NT2/D1 (cell line): ENCODE measurements around the gene CCR2.

Experiments used
- DNase-seq: peaks from one replicate; pipeline ENCODE4 v3.0.0-alpha.2; 2011; ENCODE audit warnings: low read depth, low spot score
- H3K27me3 ChIP-seq: 2 replicates; pipeline ENCODE4 v1.6.0; 2011; ENCODE audit warnings: mild to moderate bottlenecking; ENCODE audit not compliant: insufficient read length, insufficient read depth
- H3K36me3 ChIP-seq: 2 replicates; pipeline ENCODE4 v1.6.1; 2011; ENCODE audit warnings: mild to moderate bottlenecking, low read length, mixed read lengths; ENCODE audit not compliant: insufficient read depth, insufficient read length
- H3K4me1 ChIP-seq: 2 replicates; pipeline ENCODE4 v1.5.1; 2011; ENCODE audit not compliant: insufficient read depth, insufficient read length
- H3K4me3 ChIP-seq: 2 replicates; pipeline ENCODE4 v1.5.1; 2011; ENCODE audit warnings: low read depth; ENCODE audit not compliant: insufficient read length
- H3K9ac ChIP-seq: 2 replicates; pipeline ENCODE4 v1.6.0; 2011; ENCODE audit warnings: low read depth; ENCODE audit not compliant: insufficient read length
- H3K9me3 ChIP-seq: 2 replicates; pipeline ENCODE4 v1.5.1; 2011; ENCODE audit warnings: mild to moderate bottlenecking, low read length; ENCODE audit not compliant: insufficient read depth
- SUZ12 ChIP-seq: IDR thresholded peaks from 2 replicates; pipeline ENCODE4 v1.6.1; 2011; ENCODE audit not compliant: insufficient read length, insufficient read depth; ENCODE audit errors: extremely low read depth
- YY1 ChIP-seq: IDR thresholded peaks from 2 replicates; pipeline ENCODE4 v1.6.1; 2011; ENCODE audit not compliant: insufficient read length, insufficient read depth
- ZNF274 ChIP-seq: IDR thresholded peaks from 2 replicates; pipeline ENCODE4 v1.6.1; 2011; ENCODE audit warnings: mild to moderate bottlenecking, low read depth, low read length

The CCR2 gene

GRCh38 chr3:46353647-46354410 lies at the start of gene CCR2:
CCR2 (plus strand) TSS chr3:46354111; CDS start chr3:46357528, 3,417 bp downstream.
- Histone ChIP-seq H3K27me3 (no peaks in the 10 kb centered on the region), H3K4me1 (no peaks in the 10 kb centered on the region), H3K4me3 (no peak within 1 kb of the TSS), H3K36me3 (no peaks in the 10 kb centered on the region), H3K9ac (no peak within 1 kb of the TSS), H3K9me3 (no peaks in the 10 kb centered on the region)
- no peak for TF ChIP-seq YY1
- TF ChIP-seq ZNF274, result no peak
- no peak for DNase-seq

DNA sequence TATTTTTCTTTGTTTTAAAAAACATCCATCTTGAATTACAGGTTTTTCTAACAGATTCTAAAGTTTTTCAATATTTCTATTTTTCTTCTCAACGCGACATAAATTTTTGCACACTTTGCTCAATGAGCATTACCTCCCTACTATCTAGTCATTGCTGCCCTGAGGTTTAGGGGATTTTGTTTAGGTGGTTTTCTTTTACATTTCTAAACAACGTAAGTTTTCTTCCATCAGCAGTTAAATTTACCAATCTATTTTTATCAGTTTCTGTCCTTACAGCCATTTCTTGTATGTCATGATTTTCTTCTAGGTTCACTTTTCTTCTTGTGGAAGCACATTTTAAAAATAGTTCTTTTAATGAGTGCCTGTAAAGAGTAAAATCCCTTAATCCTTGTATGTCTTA lies 49.2 kb upstream of the CCR2 start:
- Histone ChIP-seq H3K4me3 (no peak overlapping the region), H3K27me3 (no peaks in the 10 kb centered on the region), H3K36me3 (no peaks in the 10 kb centered on the region), H3K9ac (no peak overlapping the region), H3K4me1 (no peaks in the 10 kb centered on the region), H3K9me3 (no peaks in the 10 kb centered on the region)
- TF ChIP-seq YY1 (no peak), ZNF274 (no peak), SUZ12 (no peak)
- no peak for DNase-seq

DNA sequence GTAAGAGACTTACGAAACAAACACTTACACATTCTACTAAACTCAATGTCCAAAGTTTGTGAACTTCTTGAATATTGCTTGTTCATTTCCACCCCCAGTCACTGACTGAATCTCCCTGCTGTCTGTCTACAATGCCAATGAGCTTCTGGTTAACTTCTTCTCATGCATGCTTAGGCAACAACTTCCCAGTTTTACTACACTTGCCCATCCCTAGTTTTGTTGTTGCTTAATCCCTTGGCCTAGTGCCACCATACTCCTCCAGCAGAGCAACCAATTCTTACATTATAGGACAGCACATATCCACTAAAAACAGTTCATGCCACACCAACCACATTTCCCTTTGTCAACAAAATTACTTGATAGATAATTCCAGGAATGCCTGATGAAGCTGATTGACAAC lies 40.9 kb upstream of the CCR2 start:
- Histone ChIP-seq H3K4me1 (no peaks in the 10 kb centered on the region), H3K36me3 (no peaks in the 10 kb centered on the region), H3K4me3 (no peak overlapping the region), H3K9me3 (peaks cover 4% of the 10 kb centered on the region; the same call in 1 of the 2 replicates), H3K27me3 (no peaks in the 10 kb centered on the region), H3K9ac (no peak overlapping the region)
- DNase-seq, result no peak
- TF ChIP-seq SUZ12 (no peak), ZNF274 (no peak), YY1 (no peak)

- Histone ChIP-seq H3K36me3 (no peaks in the 10 kb centered on the region), H3K27me3 (no peaks in the 10 kb centered on the region), H3K9ac (no peak overlapping the region), H3K9me3 (peaks cover 4% of the 10 kb centered on the region; the same call in 1 of the 2 replicates), H3K4me3 (no peak overlapping the region), H3K4me1 (no peaks in the 10 kb centered on the region)
- no peak for TF ChIP-seq SUZ12
- TF ChIP-seq YY1, result no peak
- no peak for TF ChIP-seq ZNF274
- no peak for DNase-seq
These were observed 39.4 kb upstream of the CCR2 start for GRCh38 chr3:46314517-46314916.

DNA sequence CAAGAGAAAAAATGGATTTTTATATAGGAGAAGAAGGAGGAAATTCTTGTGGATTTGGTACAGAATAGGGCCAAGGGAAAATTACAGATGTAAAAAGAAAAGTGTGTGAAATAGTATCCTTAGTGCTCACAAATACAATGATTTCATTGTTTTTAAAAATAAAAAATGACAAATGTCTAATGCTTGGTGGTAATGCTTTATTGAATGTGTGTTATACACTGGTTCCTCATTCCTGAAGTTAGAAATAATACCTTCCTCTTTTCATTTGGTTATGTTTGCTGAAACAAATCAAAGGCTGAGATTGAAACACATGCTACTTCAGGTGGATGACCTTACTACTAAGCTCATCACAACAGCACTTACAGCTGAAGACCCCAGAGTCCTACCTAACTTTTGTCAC lies 37.7 kb upstream of the CCR2 start:
- no peak overlapping the region for H3K9ac ChIP-seq
- peaks cover 4% of the 10 kb centered on the region; the same call in 1 of the 2 replicates for H3K9me3 ChIP-seq
- H3K4me1 ChIP-seq, result no peaks in the 10 kb centered on the region
- no peak overlapping the region for H3K4me3 ChIP-seq
- no peaks in the 10 kb centered on the region for H3K27me3 ChIP-seq
- DNase-seq, result no peak
- TF ChIP-seq ZNF274, result no peak
- TF ChIP-seq YY1, result no peak
- TF ChIP-seq SUZ12, result no peak
- H3K36me3 ChIP-seq, result no peaks in the 10 kb centered on the region

GRCh38 chr3:46318207-46318927 lies 35.5 kb upstream of the CCR2 start:
- Histone ChIP-seq H3K4me1 (no peaks in the 10 kb centered on the region), H3K4me3 (no peak overlapping the region), H3K9ac (no peak overlapping the region), H3K9me3 (peaks cover 4% of the 10 kb centered on the region; the same call in 1 of the 2 replicates), H3K27me3 (no peaks in the 10 kb centered on the region), H3K36me3 (no peaks in the 10 kb centered on the region)
- no peak for DNase-seq
- no peak for TF ChIP-seq YY1

GRCh38 chr3:46321461-46322104 lies 32.3 kb upstream of the CCR2 start:
- Histone ChIP-seq H3K27me3 (no peaks in the 10 kb centered on the region), H3K4me1 (no peaks in the 10 kb centered on the region), H3K4me3 (no peak overlapping the region), H3K36me3 (no peaks in the 10 kb centered on the region), H3K9ac (no peak overlapping the region), H3K9me3 (peaks cover 8% of the 10 kb centered on the region; the same call in 1 of the 2 replicates)
- TF ChIP-seq ZNF274 (no peak), SUZ12 (no peak), YY1 (no peak)
- no peak for DNase-seq
